ENCODE data around the gene GIMAP7.

- no peak for TF ChIP-seq CTCF (IDR thresholded peaks at IDR 0.05)
- no peak for TF ChIP-seq EZH2 (IDR thresholded peaks at IDR 0.05; ENCODE audit: borderline replicate concordance, insufficient read depth, low read depth, low read length, poor library complexity, severe bottlenecking)
These were observed 11.1 kb upstream of the GIMAP7 start for GRCh38 chr7:150503581-150503980.
